ENCODE results near the gene KLRC2.
"Not testable (repeated sequence)": the region's sequence is repeated elsewhere in the genome, so short reads cannot be mapped to it uniquely, and the experiment has no call there.

GRCh38 chr12:10472808-10473207 lies 37.0 kb upstream of the KLRC2 start:
- TF ChIP-seq CTCF (conservative IDR thresholded peaks at IDR 0.05; ENCODE audit: low read depth, low read length); EZH2 (IDR thresholded peaks at IDR 0.05; ENCODE audit: low read length, unreplicated experiment); EZH2phosphoT487 (IDR thresholded peaks at IDR 0.05; ENCODE audit: borderline replicate concordance, low read length): not testable (repeated sequence)
